G401 (cell line): Measurements from ENCODE around the gene CDCA7. TPM values are rescaled to one million over a fixed set of nuclear protein-coding genes. Genes with fewer than 3 reads are reported as not detected.
"Not testable (repeated sequence)": the region's sequence is repeated elsewhere in the genome, so short reads cannot be mapped to it uniquely, and the experiment has no call there.

Experiments
- DNase-seq: peaks from one replicate; pipeline ENCODE4 v3.0.0-alpha.2; 2015; ENCODE audit warnings: low spot score
- in situ Hi-C: cut with HindIII; loops from 2 replicates; pipeline ENCODE4 v1.10.0; 2016; ENCODE audit warnings: low sequenced_read_pairs, mixed read lengths
- total RNA-seq: library from RNA; depleted of rRNA; stranded (reverse); fragments of >200 nt; shearing (Covaris generic); gene quantifications from 2 replicates; pipeline ENCODE4 v1.2.3, GENCODE V29; 2014; rRNA removed

CDCA7 gene
- total RNA-seq: 36.7 and 37.1 TPM in 2 replicates

- in situ Hi-C loops: no loop called here
These were observed at the start of gene CDCA7 for GRCh38 chr2:173354582-173355131. TSS of gene CDCA7 (plus strand) at chr2:173354872. CDS start at chr2:173354964, 92 bp downstream.

GRCh38 chr2:173305303-173305702 is 49.4 kb upstream of the CDCA7 start:
- DNase-seq: no peak
- in situ Hi-C loops: no loop called here

More at GRCh38 chr2:173354582-173355131, at the start of gene CDCA7:
- peak; percentile 8 for DNase-seq

- DNase-seq: no peak
- in situ Hi-C loops: no loop called here
These were observed 47.4 kb upstream of the CDCA7 start for GRCh38 chr2:173307293-173307692.

GRCh38 chr2:173309370-173309769 is 45.3 kb upstream of the CDCA7 start:
- DNase-seq, in situ Hi-C loops: not testable (repeated sequence)

- in situ Hi-C loops: no loop called here
These were observed 42.6 kb upstream of the CDCA7 start for GRCh38 chr2:173311844-173312606.

GRCh38 chr2:173323371-173323770 is 31.3 kb upstream of the CDCA7 start:
- in situ Hi-C loops: no loop called here
- no peak for DNase-seq

More at GRCh38 chr2:173311844-173312606, 42.6 kb upstream of the CDCA7 start:
- no peak for DNase-seq

- DNase-seq: no peak
- in situ Hi-C loops: no loop called here
These were observed 27.9 kb upstream of the CDCA7 start for GRCh38 chr2:173326806-173327205.

- in situ Hi-C loops: no loop called here
- DNase-seq: no peak
These were observed 27.3 kb upstream of the CDCA7 start for GRCh38 chr2:173327421-173327820.

GRCh38 chr2:173333003-173333402 is 21.7 kb upstream of the CDCA7 start:
- DNase-seq, in situ Hi-C loops: not testable (repeated sequence)

- DNase-seq: no peak
- in situ Hi-C loops: no loop called here
These were observed 14.9 kb upstream of the CDCA7 start for GRCh38 chr2:173339807-173340206.

GRCh38 chr2:173343921-173344320 is 10.8 kb upstream of the CDCA7 start:
- DNase-seq: no peak

GRCh38 chr2:173346035-173346434 is 8.6 kb upstream of the CDCA7 start:
- in situ Hi-C loops: no loop called here
- no peak for DNase-seq

More at GRCh38 chr2:173343921-173344320, 10.8 kb upstream of the CDCA7 start:
- in situ Hi-C loops: no loop called here

- no peak for DNase-seq
- in situ Hi-C loops: no loop called here
These were observed 7.1 kb upstream of the CDCA7 start for GRCh38 chr2:173347305-173348168.

GRCh38 chr2:173349287-173349686 is 5.4 kb upstream of the CDCA7 start:
- no peak for DNase-seq
- in situ Hi-C loops: no loop called here

GRCh38 chr2:173350383-173350782 is 4.3 kb upstream of the CDCA7 start:
- in situ Hi-C loops: no loop called here
- no peak for DNase-seq

GRCh38 chr2:173351879-173352278 is 2.8 kb upstream of the CDCA7 start:
- no peak for DNase-seq
- in situ Hi-C loops: no loop called here

GRCh38 chr2:173353556-173353955 is 1.1 kb upstream of the CDCA7 start:
- in situ Hi-C loops: no loop called here
- no peak for DNase-seq

GRCh38 chr2:173354073-173354581 is 545 bp upstream of the CDCA7 start:
- in situ Hi-C loops: no loop called here
- DNase-seq: no peak

- peak; percentile 4 for DNase-seq
- in situ Hi-C loops: no loop called here
These were observed 627 bp downstream of the CDCA7 start for GRCh38 chr2:173355132-173355865.
